ENCODE data around the gene FBXO40. TPM values are rescaled to one million over a fixed set of nuclear protein-coding genes. Genes with fewer than 3 reads are reported as not detected.

FBXO40 gene
- total and polyA plus RNA-seq, 2 experiments from 2014 or later, result 0.03 TPM; not detected in 1

- no peak overlapping the region for H3K4me2 ChIP-seq
- peak overlapping the region; percentile 8; the same call in 1 of the 2 replicates for H3K27ac Mint-ChIP-seq
- H4K20me1 ChIP-seq (replicated peaks; ENCODE audit: insufficient read depth), result 0 out of 2 replicates have a peak, but pooled peaks cover 3% of the 10 kb centered on the region
- H3K27ac ChIP-seq (ENCODE audit: low read depth), result no peak overlapping the region
- no peak overlapping the region for H3K4me3 Mint-ChIP-seq
- H3K36me3 ChIP-seq (ENCODE audit: insufficient read depth), result peaks cover 18% of the 10 kb centered on the region
- H3K9me3 Mint-ChIP-seq, result no peaks in the 10 kb centered on the region
- no peaks in the 10 kb centered on the region for H3F3A ChIP-seq (replicated peaks; ENCODE audit: low read depth)
- H3K9me2 ChIP-seq (ENCODE audit: insufficient read depth), result no peaks in the 10 kb centered on the region
- DNase-seq (ENCODE audit: low spot score), result no peak
- no peak overlapping the region for H3K4me3 ChIP-seq
- peaks cover 10% of the 10 kb centered on the region; the same call in 1 of the 2 replicates for H3K4me1 ChIP-seq (ENCODE audit: insufficient read depth)
- peaks cover 5% of the 10 kb centered on the region for H3K27me3 Mint-ChIP-seq (ENCODE audit: insufficient read depth, low read depth, poor library complexity)
- TF ChIP-seq POLR2AphosphoS5 (IDR thresholded peaks at IDR 0.05; ENCODE audit: low read depth) (no peak), EZH2 (IDR thresholded peaks at IDR 0.05; ENCODE audit: low read depth, unreplicated experiment) (no peak), ETS1 (IDR thresholded peaks at IDR 0.05) (no peak), STAT1 (IDR thresholded peaks at IDR 0.05; ENCODE audit: unreplicated experiment) (no peak), REST (IDR thresholded peaks at IDR 0.05; ENCODE audit: unreplicated experiment) (no peak), ZNF462 (CRISPR knock-in tag; IDR thresholded peaks at IDR 0.05) (no peak), NANOG (IDR thresholded peaks at IDR 0.05; ENCODE audit: borderline replicate concordance) (no peak), JUNB (IDR thresholded peaks at IDR 0.05; ENCODE audit: unreplicated experiment) (no peak), ZNF114 (CRISPR knock-in tag; IDR thresholded peaks at IDR 0.05) (no peak), EZH2phosphoT487 (IDR thresholded peaks at IDR 0.05; ENCODE audit: unreplicated experiment) (no peak), CREB1 (CRISPR knock-in tag; IDR thresholded peaks at IDR 0.05; ENCODE audit: low read depth) (no peak), CTCF (conservative IDR thresholded peaks at IDR 0.05; ENCODE audit: low read depth in 2 of 2) (no peak), ZNF331 (CRISPR knock-in tag; IDR thresholded peaks at IDR 0.05; ENCODE audit: low read depth) (no peak)
- no peaks in the 10 kb centered on the region for H3K79me2 ChIP-seq (replicated peaks; ENCODE audit: insufficient read depth)
- no peak overlapping the region for H2AFZ ChIP-seq
- H3K27me3 ChIP-seq (ENCODE audit: insufficient read depth), result no peaks in the 10 kb centered on the region
- no peak for ATAC-seq
- H3K36me3 Mint-ChIP-seq (ENCODE audit: low read depth), result peaks cover 39% of the 10 kb centered on the region
- peaks cover 17% of the 10 kb centered on the region for H3K4me1 Mint-ChIP-seq
These were observed 72.3 kb downstream of the FBXO40 start for GRCh38 chr3:121665488-121665887.

Measured in GM23338 (cell line).